Activated CD4-positive, alpha-beta T cell treated with anti-CD3 and anti-CD28 coated beads, Interleukin-2, amount 10 ng/mL, durations not matched to agents 7 days and 5 days (primary cell): ENCODE results near the gene IMMT. TPM values are rescaled to one million over a fixed set of nuclear protein-coding genes. Genes with fewer than 3 reads are reported as not detected.
A peak's percentile ranks its signal among the peaks of the same experiment; 100 is the strongest.

Source experiments
- CTCF ChIA-PET: fragments of 350-600 bp; sonication (Branson Sonifier 250); formaldehyde crosslinking; loops from one replicate; lab custom pipeline; 2021; ENCODE audit warnings: antibody characterized with exemption; lab: Charles Lee
- POLR2A ChIA-PET: fragments of 350-600 bp; sonication (Branson Sonifier 250); formaldehyde crosslinking; loops from one replicate; lab custom pipeline; 2021; ENCODE audit warnings: antibody characterized with exemption; lab: Charles Lee
- DNase-seq: peaks from one replicate; pipeline ENCODE4 v3.0.0-alpha.2; 2020
- H3K27ac Mint-ChIP-seq: one replicate; pipeline ENCODE4 v1.8.0; 2021; ENCODE audit warnings: mild to moderate bottlenecking, moderate library complexity, mixed read lengths
- H3K27me3 Mint-ChIP-seq: one replicate; pipeline ENCODE4 v1.8.0; 2021; ENCODE audit warnings: mixed read lengths
- H3K36me3 Mint-ChIP-seq: one replicate; pipeline ENCODE4 v1.8.0; 2021; ENCODE audit warnings: low read depth, mixed read lengths
- H3K4me1 Mint-ChIP-seq: one replicate; pipeline ENCODE4 v1.8.0; 2021; ENCODE audit warnings: mixed read lengths
- H3K4me3 Mint-ChIP-seq: one replicate; pipeline ENCODE4 v1.8.0; 2021; ENCODE audit warnings: mild to moderate bottlenecking, moderate library complexity, mixed read lengths
- H3K9me3 Mint-ChIP-seq: one replicate; pipeline ENCODE4 v1.8.0; 2021; ENCODE audit warnings: mixed read lengths
- total RNA-seq, 2 experiments: library from RNA; stranded (reverse); gene quantifications; one replicate each; pipeline ENCODE4 v1.2.3, GENCODE V29; 2021

IMMT gene
- total RNA-seq, 2 experiments from 2014 or later = 130 to 135 TPM

- ChIA-PET POLR2A (interaction anchor here (0.7 to 1.3 kb wide), 2 partner anchors 9 to 255 kb away, joined by 3 to 6 read pairs; partner anchors contain the start of gene IMMT), CTCF (interaction anchor here (0.6 to 1.3 kb wide), 5 partner anchors 9 to 358 kb away, joined by 3 to 5 read pairs (median 4); no protein-coding TSS in a partner anchor)
- Mint-ChIP-seq H3K4me1 (peaks cover 76% of the 10 kb centered on the region), H3K27me3 (no peaks in the 10 kb centered on the region), H3K4me3 (peak overlapping the region; percentile 45), H3K36me3 (peaks cover 31% of the 10 kb centered on the region), H3K9me3 (no peaks in the 10 kb centered on the region), H3K27ac (peak overlapping the region; percentile 91)
- no peak for DNase-seq
These were observed 9.6 kb downstream of the IMMT start for GRCh38 chr2:86185517-86186212.

GRCh38 chr2:86176597-86176996 is 18.7 kb downstream of the IMMT start:
- Mint-ChIP-seq H3K4me3 (no peak overlapping the region), H3K27ac (no peak overlapping the region), H3K9me3 (no peaks in the 10 kb centered on the region), H3K36me3 (peaks cover 61% of the 10 kb centered on the region), H3K27me3 (no peaks in the 10 kb centered on the region), H3K4me1 (peaks cover 24% of the 10 kb centered on the region)
- ChIA-PET POLR2A (no interaction called here), CTCF (interaction anchor here (0.6 to 1.0 kb wide), 3 partner anchors 10 to 633 kb away, joined by 3 to 4 read pairs (median 3); no protein-coding TSS in a partner anchor)
- no peak for DNase-seq

GRCh38 chr2:86175828-86176227 is 19.4 kb downstream of the IMMT start:
- H3K4me1 Mint-ChIP-seq = peaks cover 21% of the 10 kb centered on the region
- H3K36me3 Mint-ChIP-seq = peaks cover 61% of the 10 kb centered on the region
- H3K27me3 Mint-ChIP-seq = no peaks in the 10 kb centered on the region
- no peak overlapping the region for H3K4me3 Mint-ChIP-seq
- no peak overlapping the region for H3K27ac Mint-ChIP-seq
- no peak for DNase-seq
- CTCF ChIA-PET = interaction anchor here (0.8 to 1.0 kb wide), 2 partner anchors 11 to 74 kb away, joined by 3 to 4 read pairs; no protein-coding TSS in a partner anchor
- POLR2A ChIA-PET = no interaction called here
- H3K9me3 Mint-ChIP-seq = no peaks in the 10 kb centered on the region

GRCh38 chr2:86174445-86174844 is 20.8 kb downstream of the IMMT start:
- CTCF ChIA-PET = no interaction called here
- DNase-seq = no peak
- H3K27ac Mint-ChIP-seq = no peak overlapping the region
- H3K9me3 Mint-ChIP-seq = no peaks in the 10 kb centered on the region
- no peaks in the 10 kb centered on the region for H3K27me3 Mint-ChIP-seq
- POLR2A ChIA-PET = no interaction called here
- peaks cover 22% of the 10 kb centered on the region for H3K4me1 Mint-ChIP-seq
- H3K4me3 Mint-ChIP-seq = no peak overlapping the region
- H3K36me3 Mint-ChIP-seq = peaks cover 61% of the 10 kb centered on the region

- Mint-ChIP-seq H3K4me1 (peaks cover 20% of the 10 kb centered on the region), H3K36me3 (peaks cover 60% of the 10 kb centered on the region), H3K9me3 (no peaks in the 10 kb centered on the region), H3K27me3 (no peaks in the 10 kb centered on the region), H3K27ac (no peak overlapping the region), H3K4me3 (no peak overlapping the region)
- ChIA-PET CTCF (no interaction called here), POLR2A (no interaction called here)
- no peak for DNase-seq
These were observed 22.7 kb downstream of the IMMT start for GRCh38 chr2:86172610-86173009.

GRCh38 chr2:86171295-86171694 is 24.0 kb downstream of the IMMT start:
- ChIA-PET POLR2A (no interaction called here), CTCF (interaction anchor here (0.9 to 1.0 kb wide), 2 partner anchors 20 to 21 kb away, joined by 3 to 4 read pairs; no protein-coding TSS in a partner anchor)
- Mint-ChIP-seq H3K9me3 (no peaks in the 10 kb centered on the region), H3K27ac (no peak overlapping the region), H3K4me3 (no peak overlapping the region), H3K36me3 (peaks cover 55% of the 10 kb centered on the region), H3K4me1 (peaks cover 17% of the 10 kb centered on the region), H3K27me3 (no peaks in the 10 kb centered on the region)
- no peak for DNase-seq

GRCh38 chr2:86170449-86170848 is 24.8 kb downstream of the IMMT start:
- no peaks in the 10 kb centered on the region for H3K9me3 Mint-ChIP-seq
- peaks cover 53% of the 10 kb centered on the region for H3K36me3 Mint-ChIP-seq
- ChIA-PET POLR2A (no interaction called here), CTCF (interaction anchor here (0.6 to 1.8 kb wide), 3 partner anchors 12 to 63 kb away, joined by 3 to 4 read pairs (median 3); no protein-coding TSS in a partner anchor)
- no peak overlapping the region for H3K27ac Mint-ChIP-seq
- H3K4me3 Mint-ChIP-seq = no peak overlapping the region
- peaks cover 14% of the 10 kb centered on the region for H3K4me1 Mint-ChIP-seq
- H3K27me3 Mint-ChIP-seq = no peaks in the 10 kb centered on the region
- DNase-seq = no peak

GRCh38 chr2:86160156-86160952 is 34.9 kb downstream of the IMMT start:
- no peaks in the 10 kb centered on the region for H3K9me3 Mint-ChIP-seq
- H3K27ac Mint-ChIP-seq = no peak overlapping the region
- H3K4me1 Mint-ChIP-seq = no peaks in the 10 kb centered on the region
- no peak for DNase-seq
- no peaks in the 10 kb centered on the region for H3K27me3 Mint-ChIP-seq
- H3K4me3 Mint-ChIP-seq = no peak overlapping the region
- ChIA-PET CTCF (no interaction called here), POLR2A (no interaction called here)
- peaks cover 47% of the 10 kb centered on the region for H3K36me3 Mint-ChIP-seq

GRCh38 chr2:86158286-86158685 is 37.0 kb downstream of the IMMT start:
- no peaks in the 10 kb centered on the region for H3K4me1 Mint-ChIP-seq
- POLR2A ChIA-PET = no interaction called here

GRCh38 chr2:86157009-86157556 is 38.2 kb downstream of the IMMT start:
- Mint-ChIP-seq H3K4me3 (no peak overlapping the region), H3K27ac (no peak overlapping the region), H3K9me3 (no peaks in the 10 kb centered on the region), H3K27me3 (no peaks in the 10 kb centered on the region), H3K36me3 (peaks cover 40% of the 10 kb centered on the region), H3K4me1 (no peaks in the 10 kb centered on the region)
- no peak for DNase-seq
- ChIA-PET POLR2A (no interaction called here), CTCF (interaction anchor here (0.9 to 1.4 kb wide), 2 partner anchors 10 to 37 kb away, joined by 3 read pairs; no protein-coding TSS in a partner anchor)

More at GRCh38 chr2:86158286-86158685, 37.0 kb downstream of the IMMT start:
- H3K4me3 Mint-ChIP-seq = no peak overlapping the region
- H3K9me3 Mint-ChIP-seq = no peaks in the 10 kb centered on the region
- no peak overlapping the region for H3K27ac Mint-ChIP-seq
- peaks cover 40% of the 10 kb centered on the region for H3K36me3 Mint-ChIP-seq
- CTCF ChIA-PET = interaction anchor here (0.7 to 0.9 kb wide), 2 partner anchors 12 to 64 kb away, joined by 3 read pairs; no protein-coding TSS in a partner anchor
- H3K27me3 Mint-ChIP-seq = no peaks in the 10 kb centered on the region
- no peak for DNase-seq

- Mint-ChIP-seq H3K9me3 (no peaks in the 10 kb centered on the region), H3K27ac (no peak overlapping the region), H3K36me3 (peaks cover 54% of the 10 kb centered on the region), H3K4me1 (peaks cover 1% of the 10 kb centered on the region), H3K4me3 (no peak overlapping the region), H3K27me3 (no peaks in the 10 kb centered on the region)
- CTCF ChIA-PET = interaction anchor here (0.9 to 2.0 kb wide), 7 partner anchors 14 to 318 kb away, joined by 3 to 6 read pairs (median 4); no protein-coding TSS in a partner anchor
- POLR2A ChIA-PET = interaction anchor here (0.6 to 0.8 kb wide), 2 partner anchors 10 to 44 kb away, joined by 4 to 7 read pairs; no protein-coding TSS in a partner anchor
- DNase-seq = no peak
These were observed 44.8 kb downstream of the IMMT start for GRCh38 chr2:86150502-86150901.

GRCh38 chr2:86147793-86148192 is 47.5 kb downstream of the IMMT start:
- H3K4me3 Mint-ChIP-seq = no peak overlapping the region
- ChIA-PET POLR2A (no interaction called here), CTCF (interaction anchor here (0.7 to 1.7 kb wide), 2 partner anchors 9 to 47 kb away, joined by 3 to 4 read pairs; no protein-coding TSS in a partner anchor)
- H3K4me1 Mint-ChIP-seq = peaks cover 1% of the 10 kb centered on the region
- no peak for DNase-seq
- no peaks in the 10 kb centered on the region for H3K9me3 Mint-ChIP-seq
- H3K36me3 Mint-ChIP-seq = peaks cover 65% of the 10 kb centered on the region
- no peaks in the 10 kb centered on the region for H3K27me3 Mint-ChIP-seq
- no peak overlapping the region for H3K27ac Mint-ChIP-seq
